ENCODE data around the gene NMS. TPM values are rescaled to one million over a fixed set of nuclear protein-coding genes. Genes with fewer than 3 reads are reported as not detected.

Gene NMS
- total and polyA plus RNA-seq, 2 donors from 2014 or later, result not detected

GRCh38 chr2:100529900-100530299 lies 59.6 kb downstream of the NMS start:
- H3K27ac ChIP-seq (ENCODE audit: low read depth in 2 of 2, low read length in 2 of 2), result no peak overlapping the region
- no peaks in the 10 kb centered on the region for H3K9me3 ChIP-seq (ENCODE audit: control insufficient read depth in 2 of 3, insufficient read depth in 1 of 3, low read length in 3 of 3)
- no peaks in the 10 kb centered on the region for H3K27me3 ChIP-seq (ENCODE audit: control insufficient read depth, insufficient read depth, low read length)
- H3K36me3 ChIP-seq (ENCODE audit: control insufficient read depth in 2 of 3, insufficient read depth in 3 of 3, low read length in 3 of 3), result no peaks in the 10 kb centered on the region
- no peaks in the 10 kb centered on the region for H3K4me1 ChIP-seq (ENCODE audit: control insufficient read depth in 2 of 3, insufficient read depth in 2 of 3, low read depth in 1 of 3, low read length in 3 of 3)
- FAIRE-seq (no peak), DNase-seq (no peak)
- H3K4me3 ChIP-seq (ENCODE audit: low read length in 3 of 3), result no peak overlapping the region
- no peak for TF ChIP-seq CTCF (IDR thresholded peaks at IDR 0.05; ENCODE audit: borderline replicate concordance, extremely low read depth, insufficient read depth)
- intact Hi-C loops (cut with DNase I), result no loop called here
- H3K9ac ChIP-seq (ENCODE audit: low read length in 3 of 3), result no peak overlapping the region

Other genes starting within 250 kb of the NMS start
- gene LONRF2, start 148.0 kb upstream of the NMS start, total RNA-seq, result 6.3 TPM
- 1.1 TPM for gene LONRF2, start 148.0 kb upstream of the NMS start, polyA plus RNA-seq (ENCODE audit: insufficient read depth, low read depth, low replicate concordance)
- gene CHST10, start 52.8 kb upstream of the NMS start, total RNA-seq, result 7.1 TPM
- gene CHST10, start 52.8 kb upstream of the NMS start, polyA plus RNA-seq (ENCODE audit: insufficient read depth, low read depth, low replicate concordance), result 6.2 TPM
- 20.1 TPM for gene PDCL3, start 92.5 kb downstream of the NMS start, total RNA-seq
- 29.8 TPM for gene PDCL3, start 92.5 kb downstream of the NMS start, polyA plus RNA-seq (ENCODE audit: insufficient read depth, low read depth, low replicate concordance)

Measured in kidney (tissue), 14 donors.